HG03196 (cell line): ENCODE results near the gene OMA1.

Experiments
- ATAC-seq: cut with Tn5 transposase; IDR thresholded peaks from one replicate; pipeline ENCODE4 v1.9.1; 2021; ENCODE audit not compliant: unreplicated experiment

OMA1 gene

DNA sequence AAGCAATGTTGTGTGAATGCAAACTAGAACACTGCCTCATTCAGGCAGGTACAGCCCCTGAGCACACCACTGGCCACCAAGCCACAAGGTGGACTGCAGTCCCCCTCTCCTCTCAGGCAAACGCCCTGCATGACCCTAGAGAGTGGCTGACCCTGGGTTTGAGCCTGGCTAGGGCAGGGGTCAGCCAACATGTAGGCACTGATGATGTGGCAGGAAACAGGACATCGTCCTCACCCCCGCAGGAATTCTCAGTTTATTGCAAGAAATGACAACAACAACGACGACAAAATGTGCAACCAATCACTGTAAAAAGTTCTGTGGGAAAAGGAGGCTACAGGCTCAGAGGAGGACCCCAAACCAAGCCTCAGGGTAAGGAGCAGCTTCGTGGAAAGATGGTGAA lies 81.3 kb downstream of the OMA1 start:
- no peak for ATAC-seq

DNA sequence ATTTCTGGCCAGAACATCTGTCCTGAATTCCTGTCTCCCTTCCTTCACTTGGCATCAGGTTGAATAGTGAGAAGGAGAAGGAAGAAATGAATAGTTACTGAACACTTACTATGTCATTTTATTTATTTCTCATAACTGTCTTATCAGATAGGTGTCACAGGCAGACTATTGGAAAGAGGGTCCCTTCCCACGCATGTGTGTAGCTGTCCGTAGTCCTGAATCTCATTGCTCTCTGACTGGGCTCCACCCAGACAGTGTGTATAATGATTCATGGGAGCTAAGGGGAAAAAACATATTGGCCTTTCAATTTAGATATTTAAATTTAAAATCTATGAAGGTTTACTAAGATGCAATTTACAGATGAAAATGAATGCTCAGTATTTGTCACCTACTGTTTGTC lies 86.1 kb downstream of the OMA1 start:
- no peak for ATAC-seq

DNA sequence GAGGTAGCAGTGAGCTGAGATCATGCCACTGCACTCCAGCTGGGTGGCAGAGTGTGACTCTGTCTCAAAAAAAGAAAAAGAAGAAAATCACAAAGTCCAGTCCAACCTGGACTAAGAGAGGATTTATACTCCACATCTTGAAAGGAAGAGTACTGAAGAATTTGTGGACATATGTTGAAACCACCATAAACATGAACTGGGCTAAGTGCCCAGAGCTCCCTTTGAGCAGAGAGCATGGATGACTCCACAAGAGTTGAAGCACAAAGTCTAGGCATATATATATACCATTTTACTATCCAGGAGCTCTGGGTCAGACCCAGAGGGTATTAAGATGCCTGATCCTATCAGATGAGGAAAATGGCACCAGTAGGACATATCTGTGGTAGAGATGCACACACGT lies 86.6 kb downstream of the OMA1 start:
- ATAC-seq, result no peak

DNA sequence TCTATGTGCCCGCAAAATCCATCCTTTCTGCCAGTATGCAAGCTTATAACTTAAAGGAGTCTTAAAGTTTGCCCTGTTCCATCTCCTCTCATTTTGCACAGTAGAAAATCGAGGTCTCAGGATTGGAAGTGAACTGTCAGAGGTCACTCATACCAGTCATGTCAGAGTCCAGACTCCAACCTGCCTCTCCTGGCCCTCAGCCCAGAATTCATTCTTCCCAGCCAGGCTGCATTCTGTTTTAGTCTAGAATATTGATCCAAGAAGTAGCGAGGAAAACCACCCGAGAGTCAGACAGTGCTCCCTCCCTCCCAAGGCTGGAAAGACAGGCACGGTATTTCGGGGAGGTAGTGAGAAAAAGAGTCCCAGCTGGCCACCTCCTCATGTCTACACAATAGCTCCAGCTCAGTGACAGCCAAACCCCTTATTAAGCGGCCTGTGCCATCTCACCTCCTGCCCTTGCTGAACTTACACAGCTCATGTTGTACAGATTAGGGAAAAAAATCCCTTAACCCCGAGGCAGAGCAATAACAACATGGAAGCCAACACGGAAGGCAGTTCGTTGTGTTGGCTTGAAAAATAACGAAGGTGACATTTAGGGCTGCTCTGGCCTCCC lies 89.4 kb downstream of the OMA1 start:
- no peak for ATAC-seq

DNA sequence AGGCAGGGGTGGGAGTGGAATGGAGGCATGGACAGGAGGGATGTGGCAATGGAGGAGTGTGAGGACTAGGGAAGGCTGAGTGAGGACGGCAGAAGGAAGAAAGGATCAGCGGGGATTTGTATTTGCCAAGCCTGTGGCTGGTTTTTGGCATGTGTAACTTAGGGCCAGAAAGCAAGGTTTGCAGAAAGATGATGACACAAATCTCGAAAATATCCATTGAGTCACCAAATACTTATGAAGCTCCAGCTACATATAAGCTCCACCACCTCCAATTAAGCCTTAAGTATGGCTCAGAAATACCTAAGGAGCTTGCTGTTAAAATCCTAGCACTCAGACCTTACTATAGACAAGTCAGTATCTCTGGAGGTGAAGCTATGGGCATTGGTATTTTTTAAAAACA lies 90.1 kb downstream of the OMA1 start:
- ATAC-seq, result no peak

DNA sequence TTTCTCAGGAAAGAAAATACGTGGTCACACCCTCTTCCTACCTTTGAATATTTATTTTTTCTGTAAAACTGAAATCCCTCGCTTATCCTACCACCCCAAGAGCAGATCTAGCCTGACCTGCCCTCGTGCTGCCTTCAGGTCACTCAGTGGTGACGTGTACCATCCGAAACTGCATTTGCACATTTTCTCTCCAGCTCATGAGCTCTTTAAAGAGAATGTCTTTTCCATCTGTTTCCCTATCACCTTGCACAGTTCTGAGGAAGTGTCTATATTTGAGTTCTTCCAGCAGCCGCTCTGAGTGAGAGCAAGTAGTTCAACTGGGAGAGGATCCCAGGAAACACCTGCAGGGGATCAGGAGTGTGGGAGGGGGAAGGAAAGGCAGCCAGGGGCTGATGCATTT lies 91.7 kb downstream of the OMA1 start:
- ATAC-seq, result no peak

DNA sequence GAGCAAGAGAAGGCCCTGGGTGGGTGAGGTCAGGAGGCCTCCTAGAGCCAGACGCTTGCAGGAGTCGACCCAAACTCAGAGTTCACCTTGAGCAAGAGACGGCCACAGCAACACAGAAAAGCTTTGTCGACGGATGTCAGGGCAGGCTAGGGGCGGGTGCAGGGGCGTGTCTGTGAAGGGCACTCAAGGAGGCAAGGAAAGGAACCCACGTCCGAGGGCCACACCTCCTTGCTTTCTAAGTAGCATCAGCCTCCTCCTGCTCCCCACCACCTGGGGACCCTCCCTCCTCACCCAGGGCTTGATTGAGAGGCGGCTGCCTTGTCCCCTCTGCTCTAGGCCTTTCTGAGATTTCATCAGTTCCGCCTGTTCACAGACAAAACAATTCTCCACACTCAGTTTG lies 92.1 kb downstream of the OMA1 start:
- no peak for ATAC-seq

DNA sequence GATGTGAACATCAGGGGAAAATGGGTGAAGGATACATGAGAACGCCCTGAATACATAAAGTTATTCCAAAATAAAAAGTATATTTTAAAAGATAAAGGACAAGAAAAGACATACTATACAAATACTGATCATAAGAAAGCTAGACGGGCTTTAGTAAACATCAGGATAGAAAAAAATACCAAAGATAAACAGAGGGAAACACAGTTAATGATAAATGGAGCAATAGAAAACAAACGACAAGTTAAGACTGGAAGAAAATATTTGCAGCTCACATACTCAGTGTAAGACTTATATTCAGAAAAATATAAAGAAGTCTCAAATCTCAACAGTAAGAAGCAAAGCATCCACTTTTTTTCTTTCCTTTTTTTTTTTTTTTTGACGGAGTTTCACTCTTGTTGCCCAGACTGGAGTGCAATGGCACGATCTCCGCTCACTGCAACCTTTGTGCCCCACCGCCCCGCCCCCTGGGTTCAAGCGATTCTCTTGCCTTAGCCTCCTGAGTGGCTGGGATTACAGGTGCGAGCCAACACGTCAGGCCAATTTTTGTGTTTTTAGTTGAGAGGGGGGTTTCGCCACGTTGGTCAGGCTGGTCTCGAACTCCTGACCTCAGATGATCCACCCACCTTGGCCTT lies 94.8 kb downstream of the OMA1 start:
- ATAC-seq, result no peak

DNA sequence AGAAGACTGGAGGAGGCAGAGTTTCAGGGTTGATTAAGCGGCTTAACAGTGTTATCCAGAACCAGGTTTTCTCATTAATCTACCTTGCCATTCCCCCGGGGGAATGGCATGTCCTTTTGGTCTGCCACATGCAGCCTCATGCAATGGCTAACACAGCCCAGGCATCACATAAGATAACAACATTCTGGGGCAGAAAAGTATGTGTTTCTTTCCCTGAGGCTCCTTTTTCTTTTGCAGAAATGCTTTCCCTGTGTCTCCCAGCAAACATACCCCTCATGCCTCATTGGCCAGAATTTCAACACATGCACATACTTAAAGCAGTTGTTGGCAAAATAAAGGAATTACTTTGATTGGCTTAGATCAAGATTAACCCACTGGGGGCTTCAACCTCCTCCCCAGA lies 98.6 kb downstream of the OMA1 start:
- no peak for ATAC-seq

DNA sequence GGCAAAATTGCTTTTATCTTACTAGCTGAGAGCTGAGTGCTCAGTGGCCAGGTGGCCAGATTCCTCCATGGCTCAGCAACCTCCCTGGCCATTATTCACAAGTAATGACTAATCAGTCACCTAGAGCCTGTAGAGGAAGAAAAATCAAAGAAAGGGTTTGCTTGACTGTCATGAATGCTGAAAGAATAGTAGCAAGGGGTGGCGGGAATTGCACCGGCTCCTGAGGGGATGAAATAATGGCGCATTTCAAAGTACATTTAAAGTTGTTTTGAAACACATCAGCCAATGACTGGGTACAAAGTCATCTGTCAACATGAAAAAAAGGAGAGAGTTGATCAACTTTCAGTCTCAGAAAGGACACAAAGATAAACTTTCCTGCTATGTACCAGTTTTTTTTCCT lies 99.5 kb downstream of the OMA1 start:
- ATAC-seq, result no peak

DNA sequence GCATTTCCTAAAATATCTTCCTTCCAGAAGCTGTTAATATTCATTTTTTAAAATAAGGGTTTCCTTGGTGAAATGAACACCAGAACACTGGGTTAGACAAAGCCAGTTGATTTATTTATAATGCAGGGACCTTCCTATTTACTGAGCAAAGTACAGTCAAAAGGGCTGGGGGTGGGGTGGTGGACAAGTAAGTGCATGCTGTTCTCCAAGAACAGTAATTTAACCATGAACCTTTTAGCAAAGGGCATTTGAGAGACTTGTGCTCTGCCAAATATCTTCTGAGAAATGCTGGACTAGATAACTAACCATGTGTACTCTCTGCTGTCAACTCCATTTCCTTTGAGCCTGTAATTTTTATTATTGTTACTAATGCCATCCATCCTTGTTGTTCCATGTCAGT lies 100.2 kb downstream of the OMA1 start:
- no peak for ATAC-seq

DNA sequence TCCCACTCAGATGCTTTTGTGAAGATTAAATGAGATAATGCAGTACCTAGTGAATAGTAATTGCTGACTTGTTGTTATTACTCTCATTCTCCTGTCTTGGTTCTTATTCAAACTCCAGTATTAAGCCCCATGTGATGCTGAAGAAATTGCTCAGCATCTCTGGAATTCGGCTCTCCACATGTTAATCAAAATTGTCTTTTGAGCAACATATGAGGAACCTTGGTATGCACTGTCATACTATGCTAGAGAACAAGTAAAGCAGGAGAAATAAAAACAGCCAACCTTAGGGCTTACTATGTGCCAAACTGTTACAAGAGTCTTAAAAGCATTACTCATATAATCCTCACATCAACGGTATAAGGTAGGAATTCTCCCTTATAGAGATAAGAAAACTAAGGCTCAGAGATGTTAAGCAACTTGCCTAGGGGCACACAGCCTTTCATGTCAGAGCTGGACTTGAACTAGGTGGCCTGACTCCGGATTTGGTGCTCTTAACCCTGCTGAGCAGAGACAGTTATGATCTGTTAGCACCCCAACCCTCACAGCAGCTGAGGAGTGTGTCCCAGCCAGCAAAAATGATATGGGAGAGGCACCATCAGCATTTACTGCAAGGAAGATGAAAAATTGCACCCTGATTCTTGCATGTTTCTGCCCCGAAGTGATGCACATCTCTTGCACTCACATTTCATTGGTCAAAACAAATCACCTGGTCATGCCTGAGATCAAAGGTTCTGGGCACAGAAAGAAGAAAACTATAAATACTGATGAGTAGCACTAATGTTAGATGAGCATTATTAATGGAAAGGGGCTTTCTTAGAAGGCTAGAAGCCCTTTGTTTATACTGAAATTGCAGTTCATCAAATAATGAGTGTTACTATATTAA lies 102.3 kb downstream of the OMA1 start:
- no peak for ATAC-seq

DNA sequence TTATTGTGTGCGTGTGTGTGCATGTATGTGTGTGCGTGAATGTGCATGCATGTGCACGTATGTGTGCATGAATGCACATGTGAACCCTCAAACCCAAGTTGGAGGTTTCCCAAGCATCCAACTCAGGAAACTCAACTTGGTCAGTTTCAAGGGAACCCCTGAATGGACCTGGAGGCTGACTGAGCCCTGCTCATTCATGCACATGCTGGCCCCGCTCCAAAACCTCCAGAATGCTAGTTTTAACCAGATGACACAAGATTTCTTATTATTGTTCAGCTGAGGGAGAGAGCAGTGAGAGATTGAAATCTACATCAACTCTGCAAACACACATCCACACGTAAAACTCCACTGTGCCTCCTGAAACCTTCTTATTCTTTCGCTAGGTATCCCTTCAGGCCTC lies 104.4 kb downstream of the OMA1 start:
- no peak for ATAC-seq

DNA sequence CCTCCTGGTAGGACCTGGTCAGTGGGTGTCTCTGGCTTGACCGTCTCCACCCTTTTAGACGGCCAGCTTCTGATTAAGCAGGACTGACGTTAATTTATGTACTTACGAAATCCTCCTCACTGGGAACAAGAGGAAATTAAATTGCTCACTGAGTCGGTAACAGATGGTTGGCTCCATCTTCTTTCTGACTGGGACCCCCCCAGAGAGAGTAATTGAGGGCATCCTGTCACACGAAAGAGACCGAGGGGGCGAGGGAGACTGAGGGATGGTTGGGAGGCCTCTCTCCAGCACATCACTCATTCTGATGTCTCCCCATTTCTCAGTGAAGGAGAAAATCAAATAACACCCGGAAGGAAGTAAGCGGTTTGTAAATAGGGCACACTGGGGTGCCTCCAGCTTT lies 104.8 kb downstream of the OMA1 start:
- ATAC-seq, result no peak

DNA sequence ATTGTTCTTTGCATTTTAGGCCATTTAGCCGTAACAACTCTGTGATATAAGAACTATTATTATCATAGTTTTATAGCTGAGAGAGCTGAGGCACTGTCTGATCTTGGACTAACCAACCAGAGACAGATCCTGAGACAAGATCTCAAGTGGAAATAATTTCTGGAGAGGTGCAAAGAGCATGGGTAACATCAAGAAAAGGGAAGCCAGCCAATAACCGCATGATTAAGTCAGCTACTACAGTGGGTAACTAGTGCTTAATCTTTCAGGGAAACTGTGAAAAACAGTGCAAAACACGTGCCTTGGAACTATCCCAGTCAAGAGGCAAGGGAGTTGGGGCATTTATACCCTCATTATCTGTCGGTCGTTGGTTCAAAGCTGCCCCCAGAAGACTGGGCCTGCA lies 105.8 kb downstream of the OMA1 start:
- ATAC-seq, result no peak

DNA sequence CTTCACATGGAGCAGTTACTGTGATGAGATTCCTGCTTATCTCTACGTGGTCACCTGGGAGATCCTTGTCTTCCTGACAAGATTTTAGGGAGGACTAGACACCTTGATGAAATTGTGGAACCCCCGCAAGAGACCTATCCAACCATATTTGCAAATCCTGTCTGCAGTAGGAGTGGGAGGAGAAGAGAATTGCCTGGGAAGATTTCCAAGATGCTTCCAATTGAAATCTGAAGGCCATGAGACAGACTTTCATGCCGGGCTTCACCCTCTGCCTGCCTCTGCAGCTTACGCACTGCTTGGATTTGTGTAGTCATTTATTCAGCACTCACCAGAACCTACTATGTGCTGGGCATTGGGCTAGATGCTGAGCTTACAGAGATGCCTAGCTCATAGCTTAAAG lies 106.6 kb downstream of the OMA1 start:
- ATAC-seq, result no peak

DNA sequence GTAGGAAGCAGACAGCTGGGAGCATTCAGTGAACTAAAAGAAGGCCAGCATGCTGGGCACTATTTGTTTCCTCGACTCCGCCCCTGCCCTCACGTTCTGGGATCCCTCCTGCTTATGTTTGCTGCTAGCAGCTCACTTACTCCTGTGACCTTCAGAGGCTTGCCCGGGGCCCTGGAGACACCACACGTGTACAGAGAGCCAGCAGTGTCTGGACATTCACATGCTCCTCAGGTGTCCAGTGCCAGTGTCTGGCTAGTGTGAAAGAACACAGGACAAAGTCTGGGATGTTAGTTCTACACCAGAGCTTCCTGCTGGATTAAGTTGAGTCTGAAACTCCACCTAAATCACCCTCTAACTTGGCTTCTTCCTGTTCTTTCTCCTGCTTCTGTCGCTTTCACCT lies 108.1 kb downstream of the OMA1 start:
- no peak for ATAC-seq

DNA sequence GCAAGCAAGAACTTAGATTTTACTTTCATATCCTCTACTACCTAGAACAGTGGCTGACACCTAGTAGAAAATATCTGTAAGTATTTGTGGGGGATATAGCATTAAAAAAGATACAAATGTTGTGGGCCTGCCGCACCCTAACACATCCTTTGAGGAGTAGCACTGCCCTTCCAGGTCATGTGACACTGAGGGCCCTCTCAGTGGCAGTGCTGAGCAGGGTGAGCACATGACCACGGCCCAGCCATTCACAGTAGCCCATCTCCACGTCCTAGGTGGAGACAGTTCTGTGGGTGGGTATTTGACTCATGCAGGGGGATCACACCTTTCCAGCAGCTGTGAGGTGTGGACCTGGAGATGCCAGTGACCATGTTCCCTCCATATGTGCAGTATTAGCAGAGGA lies 108.9 kb downstream of the OMA1 start:
- ATAC-seq, result no peak

DNA sequence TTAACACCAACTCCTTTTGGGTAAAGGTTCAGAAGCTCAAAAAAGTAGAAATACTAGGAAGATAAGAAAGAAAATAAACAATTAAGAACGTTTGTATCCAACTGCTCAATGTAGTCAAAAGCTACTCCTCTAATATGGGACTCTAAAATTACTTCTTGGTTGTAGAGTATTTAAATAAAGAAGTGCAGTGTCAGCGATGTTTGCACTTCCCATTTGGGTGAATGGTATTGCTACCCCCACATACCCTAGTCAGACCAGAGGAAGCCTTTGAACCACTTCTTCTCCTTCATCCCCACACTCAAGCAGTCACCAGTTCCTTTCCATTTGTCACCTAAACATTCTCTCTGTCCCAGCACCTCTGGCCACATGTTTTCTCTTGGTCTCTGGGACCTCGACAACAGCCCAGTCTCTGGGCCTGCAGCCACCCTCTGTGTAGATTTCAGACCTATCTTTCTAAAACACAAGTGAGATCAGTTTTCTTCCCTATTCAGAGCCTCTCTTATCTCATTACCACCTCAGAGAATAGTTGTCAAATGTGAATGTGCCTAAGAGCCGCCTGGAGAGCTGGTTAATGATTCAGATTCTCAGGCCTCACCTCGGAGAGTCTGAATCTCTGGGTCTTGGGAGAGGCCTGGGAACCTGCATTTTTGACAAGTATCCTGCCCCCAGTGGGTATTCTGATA lies 109.8 kb downstream of the OMA1 start:
- ATAC-seq, result no peak

DNA sequence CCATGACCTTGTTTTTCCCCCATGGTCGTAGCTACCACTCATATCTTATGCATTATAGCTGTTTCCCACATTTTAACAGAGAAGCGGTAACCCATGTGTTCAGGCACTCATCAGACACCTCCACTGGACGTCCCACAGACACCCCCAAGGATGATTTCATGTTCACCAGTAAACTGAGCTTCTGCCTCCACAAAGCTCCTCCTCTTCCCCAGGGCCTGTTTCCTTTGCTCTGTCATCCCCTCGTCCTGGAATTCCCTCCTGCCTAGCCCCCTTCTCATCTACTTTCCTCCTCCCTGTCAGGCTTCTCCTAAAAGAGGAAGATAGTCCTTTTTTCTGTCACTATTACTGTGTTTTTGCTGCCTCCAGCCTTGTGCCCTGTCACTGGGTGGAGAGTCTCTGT lies 111.2 kb downstream of the OMA1 start:
- ATAC-seq, result no peak

DNA sequence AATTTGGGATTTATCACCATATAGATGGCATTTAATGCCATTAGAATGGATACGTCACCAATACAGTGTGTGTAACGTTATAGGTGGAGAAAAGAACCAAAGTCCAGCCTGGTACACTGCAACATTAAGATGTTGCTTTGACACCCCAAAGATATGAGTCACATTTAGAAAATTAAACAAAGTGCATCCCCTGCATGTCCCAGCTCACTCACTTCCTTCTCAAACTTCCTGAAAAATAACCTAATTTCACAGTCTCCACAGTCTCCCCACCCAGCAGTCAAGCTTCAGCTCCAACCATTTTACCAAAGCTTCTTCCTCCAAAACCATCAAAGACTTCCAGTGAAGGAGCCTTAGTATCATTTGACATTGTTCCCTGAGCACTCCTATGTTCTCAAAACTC lies 111.9 kb downstream of the OMA1 start:
- ATAC-seq, result no peak

DNA sequence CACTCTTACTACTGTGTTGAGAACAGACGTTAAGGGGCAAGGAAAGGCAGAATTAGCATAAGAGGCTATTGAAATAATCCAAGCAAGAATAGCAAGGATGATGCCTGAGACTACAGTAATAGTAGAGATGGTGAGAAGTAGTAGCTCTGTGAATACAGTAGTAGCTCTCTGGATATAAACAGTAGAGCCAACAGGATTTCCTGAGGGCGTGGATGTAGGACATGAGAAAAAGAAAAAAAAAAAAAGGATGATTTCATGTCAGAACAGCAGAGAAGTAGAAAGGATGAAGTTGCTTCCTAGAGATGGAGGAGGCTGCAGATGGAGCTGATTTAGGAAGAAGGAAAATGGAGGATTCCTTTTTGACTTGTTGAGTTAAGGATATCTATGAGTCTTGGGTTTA lies 112.3 kb downstream of the OMA1 start:
- no peak for ATAC-seq
